MV-4-11 (cell line): ENCODE measurements around the gene EPC2.

Experiments used
- DNase-seq: peaks from one replicate; lab custom pipeline; 2025; lab: John Stamatoyannopoulos, UW

Gene EPC2

GRCh38 chr2:148643998-148644882 lies at the start of gene EPC2:
EPC2 (plus strand) TSS chr2:148644751; CDS start chr2:148645018, 267 bp downstream.
- DNase-seq, result peak; percentile 62

GRCh38 chr2:148596018-148596417 lies 48.5 kb upstream of the EPC2 start:
- DNase-seq, result peak; percentile 98

- peak; percentile 24 for DNase-seq
Observed at GRCh38 chr2:148599109-148599991, 45.2 kb upstream of the EPC2 start.

- no peak for DNase-seq
Observed at GRCh38 chr2:148602885-148603561, 41.5 kb upstream of the EPC2 start.

GRCh38 chr2:148603562-148603920 lies 41.0 kb upstream of the EPC2 start:
- no peak for DNase-seq

GRCh38 chr2:148604927-148605326 lies 39.6 kb upstream of the EPC2 start:
- no peak for DNase-seq

GRCh38 chr2:148607566-148607965 lies 37.0 kb upstream of the EPC2 start:
- DNase-seq, result no peak

- DNase-seq, result no peak
Observed at GRCh38 chr2:148613231-148614013, 31.1 kb upstream of the EPC2 start.

GRCh38 chr2:148614014-148614321 lies 30.6 kb upstream of the EPC2 start:
- no peak for DNase-seq

- DNase-seq, result peak; percentile 91
Observed at GRCh38 chr2:148614322-148615049, 30.1 kb upstream of the EPC2 start.

GRCh38 chr2:148615381-148615841 lies 29.1 kb upstream of the EPC2 start:
- no peak for DNase-seq

- DNase-seq, result no peak
Observed at GRCh38 chr2:148616662-148617061, 27.9 kb upstream of the EPC2 start.

GRCh38 chr2:148617219-148617618 lies 27.3 kb upstream of the EPC2 start:
- DNase-seq, result no peak

GRCh38 chr2:148619560-148620195 lies 24.9 kb upstream of the EPC2 start:
- DNase-seq, result peak; percentile 15

- DNase-seq, result no peak
Observed at GRCh38 chr2:148622366-148622765, 22.2 kb upstream of the EPC2 start.

- DNase-seq, result peak; percentile 38
Observed at GRCh38 chr2:148623086-148623485, 21.5 kb upstream of the EPC2 start.

GRCh38 chr2:148627224-148627623 lies 17.3 kb upstream of the EPC2 start:
- no peak for DNase-seq

GRCh38 chr2:148634749-148635148 lies 9.8 kb upstream of the EPC2 start:
- DNase-seq, result no peak

GRCh38 chr2:148638543-148638942 lies 6.0 kb upstream of the EPC2 start:
- DNase-seq, result no peak

- no peak for DNase-seq
Observed at GRCh38 chr2:148640767-148641166, 3.8 kb upstream of the EPC2 start.
